ENCODE data around the gene TSHZ2. TPM values are rescaled to one million over a fixed set of nuclear protein-coding genes. Genes with fewer than 3 reads are reported as not detected.

Gene TSHZ2
- total and polyA plus RNA-seq, 2 donors (not counting 1 experiment from before 2014, with no cell fraction given) = 1.00 to 5.7 TPM

DNA sequence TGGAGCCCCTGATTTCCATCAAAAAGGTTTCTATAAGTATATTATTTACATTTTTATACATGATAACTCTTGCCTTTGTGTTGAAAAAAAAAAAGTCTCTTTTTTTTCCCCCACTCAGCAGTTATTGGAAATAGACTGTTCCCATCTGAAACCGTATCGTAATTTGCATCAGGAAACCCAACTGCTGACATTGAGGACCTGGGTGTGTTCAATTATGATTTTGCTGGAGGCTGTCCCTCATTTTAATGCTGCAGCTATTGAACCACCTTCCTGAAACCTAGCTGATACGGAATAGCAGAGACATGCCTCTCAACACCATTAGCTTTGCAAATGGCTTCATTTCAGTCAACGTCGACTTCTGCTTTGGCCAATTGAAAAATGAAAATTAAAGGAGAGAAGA is 522.6 kb downstream of the TSHZ2 start:
- Histone ChIP-seq H3K27ac (ENCODE audit: low read length in 2 of 2) (no peak overlapping the region), H3K4me2 (replicated peaks; ENCODE audit: low read depth, low read length, poor library complexity, severe bottlenecking) (no peak overlapping the region), H3K9me3 (ENCODE audit: control extremely low read depth in 1 of 3, control insufficient read depth in 2 of 3, insufficient read depth in 1 of 3, low read length in 2 of 3) (peaks cover 0 to 4% (median 0%) of the 10 kb centered on the region in 3 donors), H3K9ac (ENCODE audit: low read length) (no peak overlapping the region), H3K79me2 (ENCODE audit: control insufficient read depth, insufficient read depth, low read length) (no peaks in the 10 kb centered on the region), H3K4me3 (ENCODE audit: control extremely low read depth in 1 of 5, extremely low read depth in 1 of 5, insufficient read depth in 1 of 5, low read depth in 2 of 5, low read length in 4 of 5) (no peak overlapping the region), H3K36me3 (replicated peaks in 1 of 2; ENCODE audit: control extremely low read depth in 1 of 2, control insufficient read depth in 1 of 2, extremely low read depth in 1 of 2, insufficient read depth in 2 of 2, low read length in 1 of 2) (no peaks in the 10 kb centered on the region), H3K27me3 (replicated peaks in 1 of 4; ENCODE audit: control extremely low read depth in 1 of 4, control insufficient read depth in 3 of 4, insufficient read depth in 4 of 4, low read length in 3 of 4) (no peaks in the 10 kb centered on the region), H4K20me1 (ENCODE audit: control insufficient read depth, insufficient read depth, low read length, poor library complexity, severe bottlenecking) (no peaks in the 10 kb centered on the region), H3K4me1 (ENCODE audit: control insufficient read depth in 2 of 2, insufficient read depth in 2 of 2, low read length in 2 of 2) (no peaks in the 10 kb centered on the region), H2AFZ (ENCODE audit: insufficient read depth, low read depth, low read length, poor library complexity, severe bottlenecking) (no peak overlapping the region)
- H3K4me1 Mint-ChIP-seq = no peaks in the 10 kb centered on the region
- DNase-seq (no peak), ATAC-seq (ENCODE audit: low read depth) (no peak)
- intact Hi-C loops (cut with micrococcal nuclease) = no loop called here
- WGBS (ENCODE audit: insufficient coverage) = no CpG with 5 or more reads among the region's 5 CpGs
- H3K4me3 Mint-ChIP-seq = no peak overlapping the region
- peaks cover 4% of the 10 kb centered on the region for H3K9me3 Mint-ChIP-seq (ENCODE audit: insufficient read depth)
- H3K27ac Mint-ChIP-seq = no peak overlapping the region
- ChIA-PET CTCF (no interaction called here), POLR2A (no interaction called here)
- peaks cover 28% of the 10 kb centered on the region for H3K27me3 Mint-ChIP-seq
- no peak for TF ChIP-seq EZH2 (IDR thresholded peaks at IDR 0.05; ENCODE audit: borderline replicate concordance, insufficient read depth, low read depth, low read length, poor library complexity, severe bottlenecking)
- TF ChIP-seq, protein P1, sequence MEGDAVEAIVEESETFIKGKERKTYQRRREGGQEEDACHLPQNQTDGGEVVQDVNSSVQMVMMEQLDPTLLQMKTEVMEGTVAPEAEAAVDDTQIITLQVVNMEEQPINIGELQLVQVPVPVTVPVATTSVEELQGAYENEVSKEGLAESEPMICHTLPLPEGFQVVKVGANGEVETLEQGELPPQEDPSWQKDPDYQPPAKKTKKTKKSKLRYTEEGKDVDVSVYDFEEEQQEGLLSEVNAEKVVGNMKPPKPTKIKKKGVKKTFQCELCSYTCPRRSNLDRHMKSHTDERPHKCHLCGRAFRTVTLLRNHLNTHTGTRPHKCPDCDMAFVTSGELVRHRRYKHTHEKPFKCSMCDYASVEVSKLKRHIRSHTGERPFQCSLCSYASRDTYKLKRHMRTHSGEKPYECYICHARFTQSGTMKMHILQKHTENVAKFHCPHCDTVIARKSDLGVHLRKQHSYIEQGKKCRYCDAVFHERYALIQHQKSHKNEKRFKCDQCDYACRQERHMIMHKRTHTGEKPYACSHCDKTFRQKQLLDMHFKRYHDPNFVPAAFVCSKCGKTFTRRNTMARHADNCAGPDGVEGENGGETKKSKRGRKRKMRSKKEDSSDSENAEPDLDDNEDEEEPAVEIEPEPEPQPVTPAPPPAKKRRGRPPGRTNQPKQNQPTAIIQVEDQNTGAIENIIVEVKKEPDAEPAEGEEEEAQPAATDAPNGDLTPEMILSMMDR (IDR thresholded peaks at IDR 0.05) = no peak

DNA sequence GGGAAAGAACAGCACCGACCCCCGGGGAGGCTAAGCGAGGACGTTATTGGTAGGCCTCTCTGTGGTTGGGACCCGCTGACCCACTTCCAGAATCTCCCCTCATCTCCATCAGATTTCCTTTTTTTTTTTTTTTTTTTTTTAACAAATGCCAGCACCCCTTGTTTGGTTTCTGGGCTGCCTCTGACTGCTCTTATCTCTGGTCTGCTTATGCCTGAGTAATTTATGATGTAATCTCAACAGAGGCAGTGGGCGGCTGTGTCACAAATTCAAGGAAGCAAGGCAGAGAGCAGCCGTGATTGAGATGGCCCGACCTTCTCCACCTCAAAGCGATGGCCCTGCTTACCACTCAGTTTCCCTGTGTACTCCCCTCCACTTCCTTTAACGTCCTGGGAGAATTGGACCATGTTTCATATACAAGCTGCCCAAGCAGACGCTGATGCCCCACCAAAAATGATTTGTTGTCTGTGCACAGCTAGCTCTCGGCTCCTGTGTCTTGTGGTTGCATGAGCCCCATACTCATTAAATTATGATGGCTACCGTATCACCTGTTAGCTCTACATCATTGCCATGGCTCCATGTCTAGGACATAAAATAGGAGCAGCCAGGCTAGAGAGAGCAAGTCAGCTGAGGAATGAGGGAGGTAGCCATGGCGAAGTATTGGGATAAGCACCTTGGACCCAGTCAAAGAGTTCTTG is 523.4 kb downstream of the TSHZ2 start:
- Histone ChIP-seq H4K20me1 (ENCODE audit: control insufficient read depth, insufficient read depth, low read length, poor library complexity, severe bottlenecking) (no peaks in the 10 kb centered on the region), H3K9ac (ENCODE audit: low read length) (no peak overlapping the region), H3K9me3 (ENCODE audit: control extremely low read depth in 1 of 3, control insufficient read depth in 2 of 3, insufficient read depth in 1 of 3, low read length in 2 of 3) (peaks cover 0 to 4% (median 0%) of the 10 kb centered on the region in 3 donors), H3K79me2 (ENCODE audit: control insufficient read depth, insufficient read depth, low read length) (no peaks in the 10 kb centered on the region), H3K36me3 (replicated peaks in 1 of 2; ENCODE audit: control extremely low read depth in 1 of 2, control insufficient read depth in 1 of 2, extremely low read depth in 1 of 2, insufficient read depth in 2 of 2, low read length in 1 of 2) (no peaks in the 10 kb centered on the region), H3K4me2 (replicated peaks; ENCODE audit: low read depth, low read length, poor library complexity, severe bottlenecking) (no peak overlapping the region), H2AFZ (ENCODE audit: insufficient read depth, low read depth, low read length, poor library complexity, severe bottlenecking) (no peak overlapping the region), H3K27me3 (replicated peaks in 1 of 4; ENCODE audit: control extremely low read depth in 1 of 4, control insufficient read depth in 3 of 4, insufficient read depth in 4 of 4, low read length in 3 of 4) (no peaks in the 10 kb centered on the region), H3K4me3 (ENCODE audit: control extremely low read depth in 1 of 5, extremely low read depth in 1 of 5, insufficient read depth in 1 of 5, low read depth in 2 of 5, low read length in 4 of 5) (no peak overlapping the region), H3K4me1 (ENCODE audit: control insufficient read depth in 2 of 2, insufficient read depth in 2 of 2, low read length in 2 of 2) (no peaks in the 10 kb centered on the region), H3K27ac (ENCODE audit: low read length in 2 of 2) (no peak overlapping the region)
- Mint-ChIP-seq H3K4me1 (no peaks in the 10 kb centered on the region), H3K27ac (no peak overlapping the region), H3K27me3 (peaks cover 28% of the 10 kb centered on the region), H3K4me3 (no peak overlapping the region), H3K9me3 (ENCODE audit: insufficient read depth) (peaks cover 4% of the 10 kb centered on the region)
- intact Hi-C loops (cut with micrococcal nuclease) = no loop called here
- ATAC-seq (ENCODE audit: low read depth) (no peak), DNase-seq (no peak)
- ChIA-PET CTCF (no interaction called here), POLR2A (no interaction called here)
- 59% methylated on average over 9 of the region's 14 CpGs for WGBS (ENCODE audit: insufficient coverage)
- TF ChIP-seq EZH2 (IDR thresholded peaks at IDR 0.05; ENCODE audit: borderline replicate concordance, insufficient read depth, low read depth, low read length, poor library complexity, severe bottlenecking) = no peak
- TF ChIP-seq, protein P1 (IDR thresholded peaks at IDR 0.05) = no peak
